ENCODE results near the gene SPRR2B. TPM values are rescaled to one million over a fixed set of nuclear protein-coding genes. Genes with fewer than 3 reads are reported as not detected.
"Not testable (repeated sequence)": the region's sequence is repeated elsewhere in the genome, so short reads cannot be mapped to it uniquely, and the experiment has no call there.

SPRR2B gene
- total RNA-seq (2014; rRNA removed; shearing (Covaris generic); ENCODE audit: low replicate concordance): not detected in 2 replicates

DNA sequence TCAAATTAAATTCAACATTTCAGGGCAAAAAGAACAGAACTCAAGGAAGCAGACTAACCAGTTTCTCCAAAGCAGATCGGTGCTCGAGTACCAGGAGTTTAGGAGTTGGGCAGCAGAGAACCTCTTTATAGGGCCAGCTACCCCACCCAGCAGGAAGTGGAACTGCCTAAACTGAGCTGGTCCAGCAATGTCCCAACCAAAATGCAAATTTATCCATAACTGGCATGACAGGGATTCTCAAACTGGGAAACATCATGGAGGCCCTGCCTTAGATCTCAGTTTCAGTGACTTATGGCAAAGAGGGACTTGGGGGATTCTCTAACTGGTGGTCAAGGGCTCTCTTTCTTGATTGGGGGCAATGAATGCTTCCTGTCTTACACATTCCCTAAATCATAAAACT is at the start of gene SPRR2B:
Gene SPRR2B, minus strand, starts transcription at position 101 of the 400 bp plus-strand sequence. CDS start 772 bp downstream, outside the sequence.
- Histone ChIP-seq H3K27me3 (ENCODE audit: low read length) (no peaks in the 10 kb centered on the region), H3K9me2 (replicated peaks; ENCODE audit: insufficient read depth, low read length) (no peaks in the 10 kb centered on the region), H3K36me3 (ENCODE audit: insufficient read depth, low read length) (no peaks in the 10 kb centered on the region), H3K4me2 (ENCODE audit: low read depth, low read length, poor library complexity, severe bottlenecking) (no peak within 1 kb of the TSS), H3K27ac (ENCODE audit: low read length) (no peak within 1 kb of the TSS), H3K9ac (ENCODE audit: low read length) (no peak within 1 kb of the TSS), H3K4me1 (ENCODE audit: low read length) (no peaks in the 10 kb centered on the region), H2AFZ (ENCODE audit: low read length) (no peak within 1 kb of the TSS), H4K20me1 (ENCODE audit: insufficient read depth, low read depth, low read length) (no peaks in the 10 kb centered on the region), H3K79me2 (ENCODE audit: low read length) (no peaks in the 10 kb centered on the region), H3K4me3 (ENCODE audit: low read length) (no peak within 1 kb of the TSS), H3K9me3 (ENCODE audit: low read length) (no peaks in the 10 kb centered on the region)
- DNase-seq: no peak

DNA sequence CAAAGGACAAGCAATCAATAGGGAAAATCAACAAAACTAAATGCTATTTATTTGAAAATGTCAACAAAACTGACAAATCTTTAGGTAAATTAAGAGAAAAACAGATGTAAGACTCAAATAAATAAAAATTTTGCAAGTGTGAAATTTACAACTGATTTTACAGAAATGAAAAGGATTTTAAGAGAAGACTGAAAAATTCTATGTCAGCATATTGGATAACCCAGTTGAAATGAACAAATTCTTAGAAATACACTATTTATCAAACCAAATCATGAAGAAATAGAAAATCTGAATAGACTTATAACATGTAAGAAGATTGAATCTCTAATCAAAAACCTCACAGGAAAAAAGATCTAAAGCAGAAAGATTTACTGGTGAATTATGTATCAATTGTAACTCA is 49.5 kb upstream of the SPRR2B start:
- H4K20me1 ChIP-seq (ENCODE audit: insufficient read depth, low read depth, low read length): no peaks in the 10 kb centered on the region
- DNase-seq: no peak

DNA sequence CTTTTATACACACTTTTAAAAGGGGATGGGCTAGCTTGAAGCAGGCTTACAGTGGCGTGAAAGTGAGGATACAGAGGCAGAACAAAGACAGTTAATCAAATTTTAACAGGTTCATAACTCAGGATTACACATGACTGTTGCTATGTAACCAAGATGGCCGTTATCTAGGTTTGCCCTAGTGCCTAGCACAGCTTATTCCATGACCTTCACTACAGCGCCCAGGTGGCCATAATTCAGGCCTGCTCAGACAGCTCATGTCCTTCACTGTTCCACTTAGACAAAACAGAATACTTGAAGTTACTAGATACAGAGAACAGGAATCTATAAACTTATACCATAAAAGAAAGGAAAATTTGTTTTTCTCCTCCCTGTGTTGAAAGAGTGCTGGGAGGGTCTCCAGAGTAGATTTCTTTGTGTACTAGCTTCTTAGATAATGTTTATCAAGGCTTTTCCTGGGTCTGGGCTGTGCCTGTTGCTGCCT is 48.1 kb upstream of the SPRR2B start:
- DNase-seq: no peak
- H3K9me3 ChIP-seq (ENCODE audit: low read length): no peaks in the 10 kb centered on the region
- no peaks in the 10 kb centered on the region for H4K20me1 ChIP-seq (ENCODE audit: insufficient read depth, low read depth, low read length)
- H3K9ac ChIP-seq (ENCODE audit: low read length): no peak overlapping the region
- no peaks in the 10 kb centered on the region for H3K4me1 ChIP-seq (ENCODE audit: low read length)
- H3K27ac ChIP-seq (ENCODE audit: low read length): no peak overlapping the region
- no peak overlapping the region for H3K4me2 ChIP-seq (ENCODE audit: low read depth, low read length, poor library complexity, severe bottlenecking)
- H2AFZ ChIP-seq (ENCODE audit: low read length): no peak overlapping the region
- no peaks in the 10 kb centered on the region for H3K36me3 ChIP-seq (ENCODE audit: insufficient read depth, low read length)
- no peaks in the 10 kb centered on the region for H3K27me3 ChIP-seq (ENCODE audit: low read length)
- no peaks in the 10 kb centered on the region for H3K79me2 ChIP-seq (ENCODE audit: low read length)
- no peaks in the 10 kb centered on the region for H3K9me2 ChIP-seq (replicated peaks; ENCODE audit: insufficient read depth, low read length)
- no peak overlapping the region for H3K4me3 ChIP-seq (ENCODE audit: low read length)

More for the DNA sequence above, 49.5 kb upstream of the SPRR2B start:
- Histone ChIP-seq H3K9ac (ENCODE audit: low read length) (no peak overlapping the region), H3K9me2 (replicated peaks; ENCODE audit: insufficient read depth, low read length) (no peaks in the 10 kb centered on the region), H3K9me3 (ENCODE audit: low read length) (no peaks in the 10 kb centered on the region), H3K4me1 (ENCODE audit: low read length) (no peaks in the 10 kb centered on the region), H3K27me3 (ENCODE audit: low read length) (no peaks in the 10 kb centered on the region), H3K27ac (ENCODE audit: low read length) (no peak overlapping the region), H3K4me2 (ENCODE audit: low read depth, low read length, poor library complexity, severe bottlenecking) (no peak overlapping the region), H3K36me3 (ENCODE audit: insufficient read depth, low read length) (no peaks in the 10 kb centered on the region), H3K4me3 (ENCODE audit: low read length) (no peak overlapping the region), H2AFZ (ENCODE audit: low read length) (no peak overlapping the region), H3K79me2 (ENCODE audit: low read length) (no peaks in the 10 kb centered on the region)

DNA sequence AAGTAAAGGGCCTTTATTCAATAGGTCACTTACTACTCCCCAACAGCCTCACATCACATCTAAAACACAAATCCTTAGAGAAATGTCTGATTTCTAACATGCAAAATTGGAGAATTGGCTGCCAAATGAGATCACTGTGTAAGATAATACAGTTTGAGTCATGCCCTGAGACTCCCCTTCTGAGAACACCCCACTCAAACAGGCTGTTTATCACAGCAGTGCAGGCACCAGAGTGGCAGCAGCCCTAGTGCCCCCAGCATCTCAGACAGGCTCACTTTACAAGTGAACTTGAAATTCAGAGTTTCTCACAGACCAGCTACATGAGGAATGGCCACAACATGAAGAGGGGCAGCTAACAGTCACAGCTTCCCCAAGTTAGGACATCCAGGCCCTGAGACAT is 43.9 kb upstream of the SPRR2B start:
- H3K9me2 ChIP-seq (replicated peaks; ENCODE audit: insufficient read depth, low read length); H4K20me1 ChIP-seq (ENCODE audit: insufficient read depth, low read depth, low read length); H2AFZ ChIP-seq (ENCODE audit: low read length); H3K9ac ChIP-seq (ENCODE audit: low read length); H3K4me2 ChIP-seq (ENCODE audit: low read depth, low read length, poor library complexity, severe bottlenecking); H3K36me3 ChIP-seq (ENCODE audit: insufficient read depth, low read length); H3K79me2 ChIP-seq (ENCODE audit: low read length); H3K9me3 ChIP-seq (ENCODE audit: low read length); H3K27ac ChIP-seq (ENCODE audit: low read length); H3K4me1 ChIP-seq (ENCODE audit: low read length); H3K27me3 ChIP-seq (ENCODE audit: low read length); DNase-seq; H3K4me3 ChIP-seq (ENCODE audit: low read length): not testable (repeated sequence)

DNA sequence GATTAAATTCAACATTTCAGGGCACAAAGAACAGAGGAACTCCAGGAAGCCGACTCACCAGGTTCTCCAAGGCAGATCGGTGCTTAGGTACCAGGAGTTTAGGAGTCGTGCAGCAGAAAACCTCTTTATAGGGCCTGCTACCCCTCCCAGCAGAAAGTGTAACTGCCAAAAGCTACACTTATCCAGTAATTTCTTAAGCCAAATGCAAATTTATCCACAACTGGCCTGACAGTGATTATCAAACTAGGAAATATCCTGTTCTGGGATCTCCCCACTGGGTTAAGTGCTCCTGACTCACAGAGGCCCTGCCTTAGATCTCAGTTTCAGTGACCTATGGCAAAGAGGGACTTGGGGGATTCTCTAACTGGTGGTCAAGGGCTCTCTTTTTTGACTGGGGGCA is 42.0 kb upstream of the SPRR2B start, which contains the start of gene SPRR2F:
Gene SPRR2F, minus strand, starts transcription at position 101 of the 400 bp plus-strand sequence. CDS start 783 bp downstream, outside the sequence.
- Histone ChIP-seq H4K20me1 (ENCODE audit: insufficient read depth, low read depth, low read length) (no peaks in the 10 kb centered on the region), H3K4me3 (ENCODE audit: low read length) (no peak within 1 kb of the TSS), H3K36me3 (ENCODE audit: insufficient read depth, low read length) (no peaks in the 10 kb centered on the region), H3K9ac (ENCODE audit: low read length) (no peak within 1 kb of the TSS), H3K4me1 (ENCODE audit: low read length) (no peaks in the 10 kb centered on the region), H3K4me2 (ENCODE audit: low read depth, low read length, poor library complexity, severe bottlenecking) (no peak within 1 kb of the TSS), H3K9me2 (replicated peaks; ENCODE audit: insufficient read depth, low read length) (no peaks in the 10 kb centered on the region), H3K79me2 (ENCODE audit: low read length) (no peaks in the 10 kb centered on the region), H3K27me3 (ENCODE audit: low read length) (no peaks in the 10 kb centered on the region), H2AFZ (ENCODE audit: low read length) (no peak within 1 kb of the TSS), H3K9me3 (ENCODE audit: low read length) (no peaks in the 10 kb centered on the region), H3K27ac (ENCODE audit: low read length) (no peak within 1 kb of the TSS)
- no peak for DNase-seq

DNA sequence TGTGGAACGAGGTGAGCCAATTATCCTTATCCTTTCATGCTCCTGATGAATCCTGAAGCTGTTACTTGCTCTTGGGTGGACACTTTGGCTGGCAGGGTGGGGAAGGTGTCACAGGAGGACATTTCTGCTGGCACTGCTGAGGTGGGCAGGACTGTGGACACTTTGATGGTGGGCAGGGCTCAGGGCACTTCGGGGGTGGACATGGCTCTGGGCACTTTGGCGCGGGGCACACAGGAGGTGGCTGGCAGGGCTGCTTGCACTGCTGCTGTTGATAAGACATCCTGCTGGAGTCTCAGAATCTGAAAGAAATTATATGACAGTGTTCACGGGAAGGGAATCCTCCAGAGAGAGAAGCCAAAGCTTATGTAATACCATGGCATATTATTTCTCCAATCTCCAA is 41.0 kb upstream of the SPRR2B start:
- not testable (repeated sequence) for H3K79me2 ChIP-seq (ENCODE audit: low read length); H3K9me2 ChIP-seq (replicated peaks; ENCODE audit: insufficient read depth, low read length); H3K4me1 ChIP-seq (ENCODE audit: low read length); H3K9me3 ChIP-seq (ENCODE audit: low read length); H3K36me3 ChIP-seq (ENCODE audit: insufficient read depth, low read length); H3K4me3 ChIP-seq (ENCODE audit: low read length); H3K4me2 ChIP-seq (ENCODE audit: low read depth, low read length, poor library complexity, severe bottlenecking); H3K27ac ChIP-seq (ENCODE audit: low read length); H3K9ac ChIP-seq (ENCODE audit: low read length); H4K20me1 ChIP-seq (ENCODE audit: insufficient read depth, low read depth, low read length); H2AFZ ChIP-seq (ENCODE audit: low read length); DNase-seq; H3K27me3 ChIP-seq (ENCODE audit: low read length)

DNA sequence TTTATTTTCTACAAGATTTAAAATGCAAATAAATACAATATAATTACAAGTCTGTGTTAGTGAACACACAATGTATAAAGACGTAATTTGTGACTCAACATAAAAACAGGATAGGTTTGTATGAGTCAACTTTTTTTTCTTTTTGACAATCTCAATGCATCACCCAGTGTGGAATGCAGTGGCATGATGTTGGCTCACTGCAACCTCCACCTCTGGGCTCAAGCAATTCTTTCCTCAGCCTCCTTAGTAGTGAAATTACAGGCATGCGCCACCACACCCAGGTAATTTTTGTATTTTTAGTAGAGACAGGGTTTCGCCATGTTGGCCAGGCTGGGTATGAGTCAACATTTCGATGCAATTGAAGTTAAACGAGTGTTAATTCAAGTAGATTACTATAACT is 28.8 kb upstream of the SPRR2B start:
- Histone ChIP-seq H3K79me2 (ENCODE audit: low read length) (no peaks in the 10 kb centered on the region), H3K4me3 (ENCODE audit: low read length) (no peak overlapping the region), H3K9ac (ENCODE audit: low read length) (no peak overlapping the region), H3K4me1 (ENCODE audit: low read length) (no peaks in the 10 kb centered on the region), H3K27me3 (ENCODE audit: low read length) (no peaks in the 10 kb centered on the region), H3K9me2 (replicated peaks; ENCODE audit: insufficient read depth, low read length) (no peaks in the 10 kb centered on the region), H2AFZ (ENCODE audit: low read length) (no peak overlapping the region), H3K9me3 (ENCODE audit: low read length) (no peaks in the 10 kb centered on the region), H3K36me3 (ENCODE audit: insufficient read depth, low read length) (no peaks in the 10 kb centered on the region), H3K27ac (ENCODE audit: low read length) (no peak overlapping the region), H4K20me1 (ENCODE audit: insufficient read depth, low read depth, low read length) (no peaks in the 10 kb centered on the region), H3K4me2 (ENCODE audit: low read depth, low read length, poor library complexity, severe bottlenecking) (no peak overlapping the region)
- DNase-seq: no peak

DNA sequence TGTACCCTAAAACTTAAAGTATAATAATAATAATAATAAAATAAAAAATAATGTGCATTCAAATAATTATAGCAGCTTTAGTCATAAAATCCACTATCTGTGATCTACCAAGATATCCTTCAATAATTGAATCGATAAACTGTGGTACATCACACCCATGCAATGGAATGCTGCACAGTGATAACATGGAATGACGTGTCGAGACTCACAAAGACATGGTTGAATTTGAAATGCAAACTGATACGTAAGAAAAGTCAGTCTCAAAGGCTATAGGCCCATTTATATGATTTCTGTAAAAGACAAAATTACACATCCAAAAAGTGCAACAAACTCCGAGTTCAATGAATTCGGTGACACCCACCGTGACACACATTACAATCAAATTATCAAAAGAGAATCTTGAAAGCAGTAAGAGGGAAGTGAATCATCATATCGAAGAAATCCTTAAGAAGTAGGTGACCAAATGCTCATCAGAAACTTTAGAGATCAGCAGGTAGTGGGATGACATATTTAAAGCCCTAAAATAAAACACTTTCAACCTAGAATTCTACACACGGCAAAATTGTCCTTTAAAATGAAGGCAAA is 28.1 kb upstream of the SPRR2B start:
- H3K9ac ChIP-seq (ENCODE audit: low read length): no peak overlapping the region
- H3K36me3 ChIP-seq (ENCODE audit: insufficient read depth, low read length): no peaks in the 10 kb centered on the region
- no peaks in the 10 kb centered on the region for H3K4me1 ChIP-seq (ENCODE audit: low read length)
- no peak overlapping the region for H3K4me2 ChIP-seq (ENCODE audit: low read depth, low read length, poor library complexity, severe bottlenecking)
- H3K9me3 ChIP-seq (ENCODE audit: low read length): no peaks in the 10 kb centered on the region
- no peaks in the 10 kb centered on the region for H3K79me2 ChIP-seq (ENCODE audit: low read length)
- H3K27me3 ChIP-seq (ENCODE audit: low read length): no peaks in the 10 kb centered on the region
- no peaks in the 10 kb centered on the region for H3K9me2 ChIP-seq (replicated peaks; ENCODE audit: insufficient read depth, low read length)
- no peak for DNase-seq
- H3K27ac ChIP-seq (ENCODE audit: low read length): no peak overlapping the region
- H2AFZ ChIP-seq (ENCODE audit: low read length): no peak overlapping the region
- no peak overlapping the region for H3K4me3 ChIP-seq (ENCODE audit: low read length)
- H4K20me1 ChIP-seq (ENCODE audit: insufficient read depth, low read depth, low read length): no peaks in the 10 kb centered on the region
